Fibroblast of lung (primary cell): ENCODE measurements around the gene MAP3K10. TPM values are rescaled to one million over a fixed set of nuclear protein-coding genes. Genes with fewer than 3 reads are reported as not detected.

Experiments
- DNase-seq, 2 donors: peaks; one replicate each; pipeline versions ENCODE4 v3.0.0 to v3.0.0-alpha.2; 2010; ENCODE audit warnings: low read depth in 2 of 2
- H2AFZ ChIP-seq: 2 replicates; pipeline ENCODE4 v1.5.1; 2012; ENCODE audit warnings: low read length, control low read depth, inconsistent platforms
- H3K27ac ChIP-seq: 2 replicates; pipeline ENCODE4 v1.5.1; 2011; ENCODE audit warnings: low read length, control low read depth; ENCODE audit not compliant: insufficient read depth
- H3K27me3 ChIP-seq: 2 replicates; pipeline ENCODE4 v1.5.1; 2011; ENCODE audit warnings: mild to moderate bottlenecking, low read length; ENCODE audit not compliant: control insufficient read depth, insufficient read depth
- H3K36me3 ChIP-seq: 2 replicates; pipeline ENCODE4 v1.5.1; 2011; ENCODE audit warnings: low read length; ENCODE audit not compliant: control insufficient read depth, insufficient read depth
- H3K4me1 ChIP-seq: 2 replicates; pipeline ENCODE4 v1.5.1; 2011; ENCODE audit warnings: low read length; ENCODE audit not compliant: control insufficient read depth, insufficient read depth; ENCODE audit errors: extremely low read depth
- H3K4me2 ChIP-seq: 2 replicates; pipeline ENCODE4 v1.5.1; 2011; ENCODE audit warnings: low read length, control low read depth; ENCODE audit not compliant: insufficient read depth; ENCODE audit errors: extremely low read depth
- H3K4me3 ChIP-seq, 4 experiments: fragments of 200-600 bp in 1 of 4; sonication (generic) in 1 of 4; replicated peaks in 1 of 4; 2 replicates each; pipeline ENCODE4 v1.5.1; 2011 to 2016; ENCODE audit warnings: low read length in 4 of 4, low read depth in 3 of 4, mild to moderate bottlenecking in 3 of 4, control low read depth in 2 of 4, inconsistent platforms in 1 of 4, mixed read lengths in 1 of 4; ENCODE audit not compliant: insufficient read depth in 1 of 4; ENCODE audit errors: control extremely low read depth in 1 of 4
- H3K79me2 ChIP-seq: 2 replicates; pipeline ENCODE4 v1.5.1; 2012; ENCODE audit warnings: mild to moderate bottlenecking, low read length, inconsistent platforms; ENCODE audit not compliant: control insufficient read depth, insufficient read depth
- H3K9ac ChIP-seq: 2 replicates; pipeline ENCODE4 v1.5.1; 2011; ENCODE audit warnings: mild to moderate bottlenecking, low read length, control low read depth; ENCODE audit not compliant: insufficient read depth
- H3K9me3 ChIP-seq: 2 replicates; pipeline ENCODE4 v1.5.1; 2012; ENCODE audit warnings: low read depth, low read length; ENCODE audit not compliant: control insufficient read depth, insufficient read depth
- H4K20me1 ChIP-seq: 2 replicates; pipeline ENCODE4 v1.5.1; 2011; ENCODE audit warnings: low read length; ENCODE audit not compliant: control insufficient read depth, insufficient read depth; ENCODE audit errors: extremely low read depth
- CTCF ChIP-seq, 2 donors: IDR thresholded peaks in 1 of 2; conservative IDR thresholded peaks in 1 of 2; 1 replicate in 1 of 2; 2 replicates in 1 of 2; pipeline ENCODE4 v1.5.1; 2011 to 2012; ENCODE audit warnings: low read length in 2 of 2, control low read depth in 1 of 2, inconsistent platforms in 1 of 2, low read depth in 1 of 2, mild to moderate bottlenecking in 1 of 2
- EZH2 ChIP-seq: IDR thresholded peaks from 2 replicates; pipeline ENCODE4 v1.5.1; 2012; ENCODE audit warnings: low read length, control low read depth, mild to moderate bottlenecking; ENCODE audit errors: missing control alignments
- polyA plus RNA-seq, 2 donors: library from polyadenylated mRNA; depleted of rRNA in 1 of 2; stranded (reverse) in 1 of 2; unstranded in 1 of 2; fragments of >200 nt; gene quantifications; 2 replicates each; pipeline ENCODE4 v1.2.1, GENCODE V29; 2011 to 2012; ENCODE audit warnings: missing spikeins in 1 of 2
- total RNA-seq: library from RNA; depleted of rRNA; stranded (reverse); fragments of >200 nt; gene quantifications from 2 replicates; pipeline ENCODE4 v1.2.1, GENCODE V29; 2014

The MAP3K10 gene
- total and polyA plus RNA-seq, 2 donors (not counting 1 experiment from before 2014, with no cell fraction given) = 2.7 to 7.4 TPM

GRCh38 chr19:40247178-40247577 lies 56.0 kb downstream of the MAP3K10 start:
- H3K4me1 ChIP-seq = no peaks in the 10 kb centered on the region
- H3K79me2 ChIP-seq = peaks cover 7% of the 10 kb centered on the region
- H3K27me3 ChIP-seq = no peaks in the 10 kb centered on the region
- H2AFZ ChIP-seq = no peak overlapping the region
- H4K20me1 ChIP-seq = peaks cover 2% of the 10 kb centered on the region
- DNase-seq = no peak
- no peak overlapping the region for H3K27ac ChIP-seq
- H3K9me3 ChIP-seq = no peaks in the 10 kb centered on the region
- peaks cover 2% of the 10 kb centered on the region for H3K36me3 ChIP-seq
- TF ChIP-seq EZH2 (no peak), CTCF (conservative IDR thresholded peaks at IDR 0.05 in 1 of 2, IDR thresholded peaks at IDR 0.05 in 1 of 2; ENCODE audit: low read depth in 1 of 2, low read length in 2 of 2) (no peak)
- no peak overlapping the region for H3K4me2 ChIP-seq
- H3K4me3 ChIP-seq = no peak overlapping the region
- H3K9ac ChIP-seq = no peak overlapping the region

GRCh38 chr19:40247735-40248262 lies 56.6 kb downstream of the MAP3K10 start:
- no peaks in the 10 kb centered on the region for H3K27me3 ChIP-seq
- H3K9me3 ChIP-seq = no peaks in the 10 kb centered on the region
- H3K4me2 ChIP-seq = no peak overlapping the region
- TF ChIP-seq EZH2 = no peak
- TF ChIP-seq CTCF (conservative IDR thresholded peaks at IDR 0.05 in 1 of 2, IDR thresholded peaks at IDR 0.05 in 1 of 2; ENCODE audit: low read depth in 1 of 2, low read length in 2 of 2) = no peak
- peaks cover 2% of the 10 kb centered on the region for H3K36me3 ChIP-seq
- H3K4me3 ChIP-seq = no peak overlapping the region
- no peaks in the 10 kb centered on the region for H3K4me1 ChIP-seq
- no peak overlapping the region for H3K9ac ChIP-seq
- H3K79me2 ChIP-seq = peaks cover 9% of the 10 kb centered on the region
- DNase-seq = no peak
- no peak overlapping the region for H3K27ac ChIP-seq
- H4K20me1 ChIP-seq = peaks cover 2% of the 10 kb centered on the region
- H2AFZ ChIP-seq = no peak overlapping the region

- TF ChIP-seq CTCF (conservative IDR thresholded peaks at IDR 0.05 in 1 of 2, IDR thresholded peaks at IDR 0.05 in 1 of 2; ENCODE audit: low read depth in 1 of 2, low read length in 2 of 2) = no peak
- no peak for TF ChIP-seq EZH2
- peaks cover 2% of the 10 kb centered on the region for H4K20me1 ChIP-seq
These were observed 58.0 kb downstream of the MAP3K10 start for GRCh38 chr19:40249201-40249600.

More at GRCh38 chr19:40249201-40249600, 58.0 kb downstream of the MAP3K10 start:
- Histone ChIP-seq H3K9ac (no peak overlapping the region), H3K4me1 (no peaks in the 10 kb centered on the region), H3K9me3 (no peaks in the 10 kb centered on the region), H3K4me2 (no peak overlapping the region), H2AFZ (no peak overlapping the region), H3K36me3 (peaks cover 4% of the 10 kb centered on the region), H3K27me3 (no peaks in the 10 kb centered on the region), H3K27ac (no peak overlapping the region), H3K79me2 (peaks cover 7% of the 10 kb centered on the region), H3K4me3 (no peak overlapping the region)
- no peak for DNase-seq
